GM15510 (cell line): Measurements from ENCODE around the gene PTGFRN.

Experiments
- POLR2A ChIP-seq: IDR thresholded peaks from 3 replicates; pipeline ENCODE4 v1.6.1; 2011; ENCODE audit warnings: borderline replicate concordance; ENCODE audit not compliant: insufficient read length; ENCODE audit errors: extremely low read depth

The PTGFRN gene

GRCh38 chr1:116910379-116911187 is 867 bp downstream of the PTGFRN start:
- no peak for TF ChIP-seq POLR2A

DNA sequence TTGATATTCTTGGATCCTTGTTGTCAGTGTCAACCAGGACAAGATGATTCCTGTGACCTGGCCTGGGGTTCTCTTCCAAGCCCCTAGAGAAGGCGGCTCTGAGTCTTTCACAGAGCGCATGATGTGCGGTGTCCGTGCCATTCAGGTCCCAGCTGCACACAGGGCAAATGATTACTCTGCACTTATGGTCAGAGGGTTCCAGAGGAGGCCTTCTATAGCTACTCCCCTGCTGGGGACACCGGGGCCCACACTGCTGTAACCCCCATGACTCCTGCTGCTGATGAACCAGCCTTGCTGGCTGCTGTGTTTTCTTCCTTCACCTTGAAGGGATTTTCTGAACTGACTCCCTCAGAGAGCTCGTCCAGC is 1.5 kb downstream of the PTGFRN start:
- no peak for TF ChIP-seq POLR2A

- no peak for TF ChIP-seq POLR2A
Measured at GRCh38 chr1:116911779-116912469, 2.2 kb downstream of the PTGFRN start.

- no peak for TF ChIP-seq POLR2A
Measured at GRCh38 chr1:116912846-116913245, 3.1 kb downstream of the PTGFRN start.

- no peak for TF ChIP-seq POLR2A
Measured at GRCh38 chr1:116913941-116914340, 4.2 kb downstream of the PTGFRN start.

DNA sequence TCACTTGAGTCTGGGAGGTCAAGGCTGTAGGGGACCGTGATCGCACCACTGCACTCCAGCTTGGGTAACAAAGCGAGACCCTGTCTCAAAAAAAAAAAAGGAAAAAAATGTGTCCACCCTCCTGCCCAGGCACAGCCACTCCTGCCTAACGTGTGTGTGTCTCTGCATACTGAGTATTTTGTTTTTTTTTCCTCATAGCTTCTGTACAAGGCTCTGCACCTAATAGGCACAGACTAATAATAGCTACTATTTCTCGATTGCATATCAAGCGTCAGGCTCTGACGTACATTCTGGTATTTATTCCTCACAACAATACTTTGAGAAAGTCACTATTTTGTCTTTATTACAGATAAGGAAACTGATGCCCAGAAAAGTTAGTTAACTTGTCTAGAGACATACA is 5.0 kb downstream of the PTGFRN start:
- no peak for TF ChIP-seq POLR2A

GRCh38 chr1:116915086-116915661 is 5.5 kb downstream of the PTGFRN start:
- no peak for TF ChIP-seq POLR2A

GRCh38 chr1:116916002-116916401 is 6.3 kb downstream of the PTGFRN start:
- no peak for TF ChIP-seq POLR2A

- TF ChIP-seq POLR2A: no peak
Measured at GRCh38 chr1:116916533-116917445, 7.1 kb downstream of the PTGFRN start.

- TF ChIP-seq POLR2A: no peak
Measured at GRCh38 chr1:116918714-116919357, 9.1 kb downstream of the PTGFRN start.

GRCh38 chr1:116919802-116920201 is 10.1 kb downstream of the PTGFRN start:
- no peak for TF ChIP-seq POLR2A

- no peak for TF ChIP-seq POLR2A
Measured at GRCh38 chr1:116920211-116920610, 10.5 kb downstream of the PTGFRN start.

DNA sequence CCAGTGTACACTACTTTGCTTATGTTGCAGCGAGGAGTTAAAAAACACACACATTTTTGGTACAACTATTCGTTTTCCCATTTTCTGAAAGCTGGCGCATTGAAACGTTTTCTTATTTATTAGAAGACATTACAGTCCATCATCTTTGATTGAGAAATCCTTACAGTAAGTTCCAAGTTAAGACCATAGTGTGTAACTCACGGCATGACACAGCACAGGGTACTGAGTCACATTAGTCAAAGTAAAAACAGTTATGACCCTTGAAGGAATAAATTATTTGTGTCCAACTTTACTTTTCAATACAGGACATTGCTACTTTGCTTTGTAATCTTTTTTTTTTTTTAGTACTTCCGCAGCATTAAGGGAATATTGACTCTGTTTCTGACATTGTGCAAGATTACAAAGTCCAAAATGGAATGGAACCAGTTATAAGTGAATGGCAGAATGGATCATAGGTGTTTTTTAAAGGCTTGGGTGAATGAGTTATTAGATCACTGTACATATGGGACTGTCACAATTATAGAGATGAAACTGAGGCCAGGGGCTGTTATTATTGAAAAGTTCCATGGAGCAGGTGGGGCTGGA is 11.7 kb downstream of the PTGFRN start:
- no peak for TF ChIP-seq POLR2A

GRCh38 chr1:116921937-116922336 is 12.2 kb downstream of the PTGFRN start:
- no peak for TF ChIP-seq POLR2A
